GM23248 (cell line): ENCODE measurements around the gene TBC1D2B.

Source experiments
- EZH2 ChIP-seq: fragments of 200-600 bp; sonication (generic); IDR thresholded peaks from 2 replicates; pipeline ENCODE4 v1.6.1; 2018; ENCODE audit warnings: antibody characterized with exemption, mild to moderate bottlenecking; ENCODE audit not compliant: insufficient read depth, poor library complexity, severe bottlenecking
- EZH2phosphoT487 ChIP-seq: fragments of 200-600 bp; sonication (generic); IDR thresholded peaks from 2 replicates; pipeline ENCODE4 v1.6.1; 2018; ENCODE audit warnings: antibody characterized with exemption, moderate library complexity, mild to moderate bottlenecking, low read depth; ENCODE audit not compliant: insufficient read depth

DNA sequence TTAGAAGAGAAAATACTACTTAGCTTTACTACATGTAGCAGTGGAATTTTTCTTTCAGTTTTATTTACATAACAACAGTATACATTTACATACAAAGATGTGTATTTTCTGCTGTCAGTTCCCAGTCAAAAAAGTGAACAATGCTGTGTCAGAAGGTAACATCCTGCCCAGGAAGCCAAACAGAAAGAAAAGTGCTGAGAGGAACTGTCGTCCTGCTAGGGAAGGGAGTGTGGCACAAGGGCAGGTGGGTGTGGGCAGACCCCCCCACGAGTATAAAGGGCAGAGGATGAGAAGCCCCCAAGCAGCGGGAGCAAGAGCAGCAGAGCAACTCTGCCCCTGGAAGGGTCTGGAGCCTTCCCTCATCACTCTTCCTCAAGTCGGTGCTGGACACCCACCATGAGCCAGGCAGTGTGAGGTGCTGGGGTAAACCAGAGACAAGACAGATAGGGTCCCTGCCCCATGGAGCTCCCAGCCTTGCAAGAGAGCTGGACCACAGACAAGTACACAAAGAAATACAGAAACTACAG, 39.7 kb downstream of the TBC1D2B start:
- TF ChIP-seq EZH2 (no peak), EZH2phosphoT487 (no peak)
